Esophagus squamous epithelium (tissue), 4 donors: Measurements from ENCODE around the gene CCDC33.

Source experiments
- POLR2A ChIP-seq, 4 donors: fragments of 450-650 bp; IDR thresholded peaks; one replicate each; pipeline ENCODE4 v1.6.1; 2017; ENCODE audit warnings: antibody characterized with exemption in 4 of 4, mild to moderate bottlenecking in 4 of 4, moderate library complexity in 3 of 4
- TF ChIP-seq, protein P1 (sequence below), 6 experiments: fragments of 450-650 bp in 4 of 6; fragments of 200-600 bp in 2 of 6; sonication (generic) in 2 of 6; IDR thresholded peaks; one replicate each; pipeline ENCODE4 v1.5.1; 2016 to 2019; ENCODE audit warnings: antibody characterized with exemption in 6 of 6, mild to moderate bottlenecking in 4 of 6, moderate library complexity in 4 of 6

DNA sequence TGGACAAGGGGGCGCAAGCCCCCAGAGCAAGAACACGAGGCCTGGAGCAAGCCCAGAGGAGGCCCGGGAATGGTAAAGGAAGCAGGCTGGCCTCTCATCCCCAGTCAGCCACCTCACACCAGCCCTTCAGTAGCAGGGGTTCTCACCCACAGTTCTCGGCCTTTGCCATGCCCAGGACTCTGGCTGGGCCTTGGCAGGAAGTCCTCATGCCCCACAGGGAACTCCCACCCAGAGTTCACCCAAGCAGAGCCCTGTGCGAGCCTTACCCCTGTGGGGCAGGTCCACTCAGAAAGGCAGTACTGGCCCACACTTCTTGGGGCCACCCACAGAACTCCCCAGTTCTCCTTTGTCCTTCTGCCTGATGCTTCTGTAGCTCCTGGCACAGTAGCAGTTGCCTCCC lies 101.0 kb downstream of the CCDC33 start:
- TF ChIP-seq, protein P1, sequence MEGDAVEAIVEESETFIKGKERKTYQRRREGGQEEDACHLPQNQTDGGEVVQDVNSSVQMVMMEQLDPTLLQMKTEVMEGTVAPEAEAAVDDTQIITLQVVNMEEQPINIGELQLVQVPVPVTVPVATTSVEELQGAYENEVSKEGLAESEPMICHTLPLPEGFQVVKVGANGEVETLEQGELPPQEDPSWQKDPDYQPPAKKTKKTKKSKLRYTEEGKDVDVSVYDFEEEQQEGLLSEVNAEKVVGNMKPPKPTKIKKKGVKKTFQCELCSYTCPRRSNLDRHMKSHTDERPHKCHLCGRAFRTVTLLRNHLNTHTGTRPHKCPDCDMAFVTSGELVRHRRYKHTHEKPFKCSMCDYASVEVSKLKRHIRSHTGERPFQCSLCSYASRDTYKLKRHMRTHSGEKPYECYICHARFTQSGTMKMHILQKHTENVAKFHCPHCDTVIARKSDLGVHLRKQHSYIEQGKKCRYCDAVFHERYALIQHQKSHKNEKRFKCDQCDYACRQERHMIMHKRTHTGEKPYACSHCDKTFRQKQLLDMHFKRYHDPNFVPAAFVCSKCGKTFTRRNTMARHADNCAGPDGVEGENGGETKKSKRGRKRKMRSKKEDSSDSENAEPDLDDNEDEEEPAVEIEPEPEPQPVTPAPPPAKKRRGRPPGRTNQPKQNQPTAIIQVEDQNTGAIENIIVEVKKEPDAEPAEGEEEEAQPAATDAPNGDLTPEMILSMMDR (IDR thresholded peaks at IDR 0.05): no peak
- TF ChIP-seq POLR2A (IDR thresholded peaks at IDR 0.05): no peak
